Measurements from ENCODE around the gene MORC4. TPM values are rescaled to one million over a fixed set of nuclear protein-coding genes. Genes with fewer than 3 reads are reported as not detected.

MORC4 gene
- total and polyA plus RNA-seq, 10 donors = 1.4 to 7.0 (median 4.8) TPM

DNA sequence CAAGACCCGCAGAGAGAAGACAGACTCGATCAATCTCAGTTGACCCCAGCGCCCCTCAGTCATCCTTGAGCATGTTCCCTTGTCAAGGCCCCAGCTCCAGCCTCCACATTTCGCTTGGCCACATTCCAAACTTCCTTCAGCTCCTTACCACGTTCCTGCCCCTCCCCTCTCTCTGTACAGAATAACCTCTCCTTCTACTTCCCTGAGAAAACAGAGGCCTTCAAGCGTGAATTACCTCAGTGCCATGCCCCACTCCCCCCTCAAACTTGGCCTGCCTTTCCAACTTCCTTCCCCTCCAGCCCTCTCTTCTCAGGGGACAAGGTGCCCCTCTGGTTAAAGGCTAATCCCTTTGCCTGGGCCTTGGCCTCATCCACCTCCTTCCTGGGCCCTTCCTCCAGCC is 93.7 kb downstream of the MORC4 start:
- Histone ChIP-seq H3K36me3 (no peaks in the 10 kb centered on the region), H3K4me1 (no peaks in the 10 kb centered on the region), H3K4me3 (no peak overlapping the region), H3K27ac (no peak overlapping the region), H3K27me3 (replicated peaks in 1 of 7) (peaks cover 0 to 2% (median 0%) of the 10 kb centered on the region in 7 donors), H3K9me3 (no peaks in the 10 kb centered on the region)
- 55 to 71% (median 56%) methylated on average over 6 of the region's 6 CpGs for whole genome bisulfite sequencing, 5 donors
- TF ChIP-seq CTCF (IDR thresholded peaks at IDR 0.05 in 8 of 11, conservative IDR thresholded peaks at IDR 0.05 in 3 of 11) (no peak), POLR2A (IDR thresholded peaks at IDR 0.05) (no peak), POLR2AphosphoS5 (IDR thresholded peaks at IDR 0.05) (no peak)
- DNase-seq = no peak
- intact Hi-C loops (cut with DNase I; ENCODE audit: low total_unique reads) = no loop called here

DNA sequence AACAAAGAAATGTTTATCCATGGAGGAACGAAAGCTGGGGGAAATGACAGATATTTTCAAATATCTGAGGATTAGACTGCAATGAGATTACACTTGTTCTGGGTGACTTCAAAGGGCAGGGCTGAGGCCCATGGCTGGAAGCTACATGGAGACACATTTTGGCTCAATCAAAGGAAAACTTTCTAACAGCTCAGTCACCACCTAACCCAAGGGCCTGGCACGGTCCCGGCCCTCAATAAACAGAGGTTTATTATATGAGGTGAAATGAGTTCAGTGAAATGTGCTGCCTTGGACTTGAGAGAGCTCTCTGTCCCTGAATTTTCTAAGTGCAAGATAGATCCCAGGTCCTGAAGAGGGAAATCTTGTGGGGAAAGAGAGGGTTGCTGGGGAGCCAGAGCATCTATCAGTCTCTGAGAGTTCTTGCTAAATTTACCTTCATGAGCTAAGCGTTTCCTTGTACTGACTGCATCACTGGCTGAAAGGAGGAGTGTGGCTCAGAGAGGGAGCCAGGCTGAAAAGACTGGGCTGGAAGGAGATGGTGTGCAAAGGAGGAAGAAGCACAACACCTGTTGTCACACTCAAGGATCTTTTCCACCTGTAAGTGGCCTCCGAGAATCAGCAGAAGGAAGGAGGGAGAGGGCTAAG is 94.8 kb downstream of the MORC4 start:
- TF ChIP-seq POLR2A (IDR thresholded peaks at IDR 0.05) = no peak
- TF ChIP-seq CTCF (IDR thresholded peaks at IDR 0.05 in 8 of 11, conservative IDR thresholded peaks at IDR 0.05 in 3 of 11) = no peak
- no peak for TF ChIP-seq POLR2AphosphoS5 (IDR thresholded peaks at IDR 0.05)
- intact Hi-C loops (cut with DNase I; ENCODE audit: low total_unique reads) = no loop called here
- no peaks in the 10 kb centered on the region for H3K27me3 ChIP-seq (replicated peaks in 1 of 7)
- no peak for DNase-seq
- WGBS, 5 donors = 87 to 96% (median 90%) methylated on average over 5 of the region's 5 CpGs
- no peak overlapping the region for H3K4me3 ChIP-seq
- no peaks in the 10 kb centered on the region for H3K9me3 ChIP-seq
- no peak overlapping the region for H3K27ac ChIP-seq
- H3K4me1 ChIP-seq = no peaks in the 10 kb centered on the region
- no peaks in the 10 kb centered on the region for H3K36me3 ChIP-seq

DNA sequence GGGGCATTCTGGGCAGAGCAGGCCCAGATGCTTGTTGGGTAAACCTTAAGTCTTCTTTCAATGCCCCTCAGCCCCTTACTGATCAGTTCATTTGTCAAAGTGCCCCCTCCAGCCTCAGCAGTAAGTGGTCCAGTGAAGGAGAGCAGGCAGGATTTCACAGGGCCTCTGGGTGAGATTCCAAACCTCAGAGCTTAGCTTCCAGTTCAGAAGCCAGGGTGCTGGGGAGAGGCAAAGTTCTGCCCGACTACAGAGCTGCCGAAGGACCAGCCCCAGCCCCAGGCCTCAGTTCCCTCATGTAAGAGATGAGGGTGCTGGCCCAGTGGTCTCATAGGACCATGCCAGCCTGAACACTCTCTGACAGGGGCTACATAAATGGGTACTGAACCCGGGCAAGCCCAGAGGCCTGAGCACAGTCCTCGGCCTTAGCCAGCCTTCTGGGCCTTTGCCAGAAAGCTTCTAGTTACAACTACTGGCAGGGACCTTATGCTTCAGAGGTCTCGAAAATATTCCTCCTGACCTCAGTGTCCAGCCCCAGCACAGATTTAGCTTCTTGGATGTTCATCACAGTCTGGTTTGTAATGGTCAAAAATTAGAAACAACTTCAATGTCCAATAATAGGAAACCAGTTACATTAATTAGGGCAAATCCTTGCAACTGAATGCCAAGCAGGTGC is 96.0 kb downstream of the MORC4 start:
- intact Hi-C loops (cut with DNase I; ENCODE audit: low total_unique reads) = no loop called here
- no peak for DNase-seq
- Histone ChIP-seq H3K27ac (no peak overlapping the region), H3K27me3 (replicated peaks in 1 of 7) (no peaks in the 10 kb centered on the region), H3K36me3 (no peaks in the 10 kb centered on the region), H3K4me3 (no peak overlapping the region), H3K4me1 (no peaks in the 10 kb centered on the region), H3K9me3 (no peaks in the 10 kb centered on the region)
- WGBS, 5 donors = 66 to 91% (median 83%) methylated on average over 1 to 5 of the region's 5 CpGs
- TF ChIP-seq POLR2AphosphoS5 (IDR thresholded peaks at IDR 0.05) = no peak
- no peak for TF ChIP-seq POLR2A (IDR thresholded peaks at IDR 0.05)
- TF ChIP-seq CTCF (IDR thresholded peaks at IDR 0.05 in 8 of 11, conservative IDR thresholded peaks at IDR 0.05 in 3 of 11) = no peak

DNA sequence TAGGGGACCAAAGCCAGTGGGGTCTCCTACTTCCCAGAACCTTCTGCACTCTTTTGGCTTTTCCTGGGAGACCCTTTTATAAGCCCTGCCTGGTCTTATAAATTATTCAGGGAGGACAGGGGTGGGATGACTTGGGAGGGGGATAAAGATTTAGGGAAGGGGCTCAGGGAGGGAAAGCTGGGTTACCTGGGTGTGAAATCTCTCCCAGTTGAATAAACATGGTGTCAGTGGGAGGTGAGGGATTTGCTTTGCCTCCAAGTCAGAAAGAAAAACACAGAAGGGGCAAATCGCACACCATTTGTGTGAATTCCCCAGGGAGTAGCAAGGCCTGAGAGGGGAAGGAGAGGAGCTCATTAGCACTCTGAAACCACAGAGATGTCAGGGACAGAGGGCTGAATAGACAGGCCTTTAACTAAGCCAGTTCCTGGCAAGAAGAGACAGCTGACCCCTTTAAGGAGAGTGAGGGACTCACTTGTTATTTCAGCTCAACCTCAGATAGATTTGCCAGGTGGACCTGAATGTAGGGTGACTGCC is 96.7 kb downstream of the MORC4 start, which contains the start of gene RIPPLY1:
RIPPLY1 (minus strand) TSS at position 51 of the 534 bp plus-strand sequence. CDS start 54 bp downstream, outside the sequence.
- Histone ChIP-seq H3K27me3 (replicated peaks in 1 of 7) (no peaks in the 10 kb centered on the region), H3K36me3 (no peaks in the 10 kb centered on the region), H3K4me3 (no peak within 1 kb of the TSS), H3K27ac (no peak within 1 kb of the TSS), H3K9me3 (no peaks in the 10 kb centered on the region), H3K4me1 (no peaks in the 10 kb centered on the region)
- WGBS, 5 donors = 56 to 88% (median 69%) methylated on average over 1 of the region's 1 CpG
- intact Hi-C loops (cut with DNase I; ENCODE audit: low total_unique reads) = no loop called here
- TF ChIP-seq CTCF (IDR thresholded peaks at IDR 0.05 in 8 of 11, conservative IDR thresholded peaks at IDR 0.05 in 3 of 11) (no peak), POLR2A (IDR thresholded peaks at IDR 0.05) (no peak), POLR2AphosphoS5 (IDR thresholded peaks at IDR 0.05) (no peak)
- no peak for DNase-seq

Data from spleen (tissue), 11 donors.